Transverse colon (tissue), 4 donors: ENCODE results near the gene CLK1. TPM values are rescaled to one million over a fixed set of nuclear protein-coding genes. Genes with fewer than 3 reads are reported as not detected.
A peak's percentile ranks its signal among the peaks of the same experiment; 100 is the strongest.
"Not testable (repeated sequence)": the region's sequence is repeated elsewhere in the genome, so short reads cannot be mapped to it uniquely, and the experiment has no call there.

Experiments
- DNase-seq: peaks from one replicate; pipeline ENCODE4 v3.0.0-alpha.2; 2019
- H3K27ac ChIP-seq, 4 donors: fragments of 200-600 bp; sonication (generic); 2 replicates each; pipeline ENCODE4 v1.5.1; 2016 to 2018; ENCODE audit warnings: inconsistent platforms in 4 of 4
- H3K27me3 ChIP-seq: fragments of 200-600 bp; sonication (generic); 2 replicates; pipeline ENCODE4 v1.5.1; 2017; ENCODE audit warnings: inconsistent platforms
- H3K36me3 ChIP-seq, 4 donors: fragments of 200-600 bp; sonication (generic); 2 replicates each; pipeline ENCODE4 v1.5.1; 2017 to 2019; ENCODE audit warnings: inconsistent platforms in 4 of 4
- H3K4me1 ChIP-seq, 4 donors: fragments of 200-600 bp; sonication (generic); 2 replicates each; pipeline ENCODE4 v1.5.1; 2017 to 2020; ENCODE audit warnings: inconsistent platforms in 4 of 4
- H3K4me3 ChIP-seq, 4 donors: fragments of 200-600 bp; sonication (generic); 1 replicate in 1 of 4; 2 replicates in 3 of 4; pipeline versions ENCODE4 v1.5.1 to v1.6.1; 2017 to 2019; ENCODE audit warnings: inconsistent platforms in 4 of 4
- H3K9me3 ChIP-seq, 2 donors: fragments of 200-600 bp; sonication (generic); 2 replicates each; pipeline ENCODE4 v1.5.1; 2017 to 2019; ENCODE audit warnings: inconsistent platforms in 2 of 2
- CTCF ChIP-seq, 5 experiments: fragments of 200-600 bp in 3 of 5; fragments of 450-650 bp in 2 of 5; sonication (generic) in 3 of 5; IDR thresholded peaks; 1 replicate in 2 of 5; 2 replicates in 3 of 5; pipeline ENCODE4 v1.5.1; 2016 to 2017; ENCODE audit warnings: antibody characterized with exemption in 5 of 5, inconsistent platforms in 3 of 5, mild to moderate bottlenecking in 2 of 5, moderate library complexity in 1 of 5
- EP300 ChIP-seq: sonication (generic); formaldehyde crosslinking; IDR thresholded peaks from one replicate; pipeline ENCODE4 v1.6.1; 2017; ENCODE audit warnings: antibody characterized with exemption, low read depth
- POLR2A ChIP-seq: fragments of 450-650 bp; IDR thresholded peaks from one replicate; pipeline ENCODE4 v1.6.1; 2016; ENCODE audit warnings: antibody characterized with exemption, mild to moderate bottlenecking, moderate library complexity
- POLR2AphosphoS5 ChIP-seq, 3 donors: sonication (generic); formaldehyde crosslinking; IDR thresholded peaks; one replicate each; pipeline ENCODE4 v1.6.1; 2016; ENCODE audit warnings: antibody characterized with exemption in 3 of 3
- WGBS, 2 donors: methylation state at CpG; one replicate each; pipeline ENCODE4 v1.1.5; 2018; ENCODE audit warnings: low coverage in 1 of 2; 5-methylcytosine and 5-hydroxymethylcytosine counted together
- in situ Hi-C, 4 donors: fragments of 200-750 bp; cut with MboI; loops; one replicate each; pipeline versions ENCODE4 v1.15.0 to v1.15.1; 2017; ENCODE audit warnings: low sequenced_read_pairs in 3 of 4, low pct_ligation_motif_present in 1 of 4, low pct_unique_long_range_greater_than_20kb in 1 of 4
- intact Hi-C: fragments of 100-400 bp; cut with DNase I; formaldehyde crosslinking; loops from one replicate; pipeline ENCODE4 v1.15.1; 2023; ENCODE audit warnings: low total_unique reads
- total RNA-seq, 4 donors: library from RNA; depleted of rRNA; stranded (reverse); fragments of >200 nt; gene quantifications; one replicate each; pipeline ENCODE4 v1.1.0, GENCODE V29; 2016

The CLK1 gene
- total RNA-seq, 4 donors from 2014 or later, result 115 to 231 (median 127) TPM

DNA sequence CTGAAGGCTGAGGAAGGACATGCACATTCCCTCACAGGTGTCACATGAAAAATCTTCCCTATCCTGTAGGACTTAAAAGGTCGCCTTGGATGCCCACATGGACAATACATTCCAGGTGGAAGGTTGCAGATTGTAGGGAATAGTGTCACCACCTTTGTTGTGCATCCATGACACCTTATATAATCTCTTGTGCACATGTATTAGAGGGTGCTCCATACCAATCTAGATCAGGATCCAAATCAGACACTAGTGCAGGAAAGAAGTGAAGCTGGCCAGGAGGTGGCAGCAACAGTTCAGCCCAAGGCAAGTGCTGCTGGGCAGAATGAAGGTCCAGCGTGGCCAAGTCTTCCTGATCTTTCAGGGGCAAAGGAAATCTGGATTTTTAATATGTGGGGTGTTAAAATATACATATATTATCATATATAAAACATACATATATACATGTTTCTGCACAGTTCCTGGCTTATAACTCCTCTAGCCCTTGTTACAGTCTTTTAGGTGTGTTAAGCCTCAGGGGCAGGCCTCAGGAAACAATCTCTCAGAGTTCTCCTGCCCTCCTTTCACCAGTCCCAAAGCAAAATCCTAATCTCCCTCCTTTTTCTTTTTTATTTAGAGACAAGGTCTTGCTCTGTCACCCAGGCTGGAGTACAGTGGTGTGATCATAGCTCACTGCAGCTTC lies 41.3 kb upstream of the CLK1 start:
- Histone ChIP-seq H3K36me3 (peaks cover 0 to 27% (median 13%) of the 10 kb centered on the region in 4 donors), H3K4me1 (no peaks in the 10 kb centered on the region), H3K4me3 (no peak overlapping the region), H3K9me3 (no peaks in the 10 kb centered on the region), H3K27me3 (no peaks in the 10 kb centered on the region), H3K27ac (no peak overlapping the region)
- 0 to 45% methylated on average over 1 to 2 of the region's 2 CpGs for WGBS, 2 donors
- DNase-seq, result peak; percentile 82
- intact Hi-C loops, result loop anchor here (10.0 kb wide), 1 partner anchor 269 kb away; no protein-coding TSS in a partner anchor
- in situ Hi-C loops, result loop anchor here (10.0 to 25.0 kb wide), 5 partner anchors 157 to 482 kb away; partner anchors contain the start of genes HYCC2 (in 4 of the 4) and NDUFB3 (in 4 of the 4)
- TF ChIP-seq CTCF (IDR thresholded peaks at IDR 0.05) (peak; percentile 45 to 68 (median 60)), POLR2AphosphoS5 (IDR thresholded peaks at IDR 0.05) (no peak), POLR2A (no peak), EP300 (no peak)

DNA sequence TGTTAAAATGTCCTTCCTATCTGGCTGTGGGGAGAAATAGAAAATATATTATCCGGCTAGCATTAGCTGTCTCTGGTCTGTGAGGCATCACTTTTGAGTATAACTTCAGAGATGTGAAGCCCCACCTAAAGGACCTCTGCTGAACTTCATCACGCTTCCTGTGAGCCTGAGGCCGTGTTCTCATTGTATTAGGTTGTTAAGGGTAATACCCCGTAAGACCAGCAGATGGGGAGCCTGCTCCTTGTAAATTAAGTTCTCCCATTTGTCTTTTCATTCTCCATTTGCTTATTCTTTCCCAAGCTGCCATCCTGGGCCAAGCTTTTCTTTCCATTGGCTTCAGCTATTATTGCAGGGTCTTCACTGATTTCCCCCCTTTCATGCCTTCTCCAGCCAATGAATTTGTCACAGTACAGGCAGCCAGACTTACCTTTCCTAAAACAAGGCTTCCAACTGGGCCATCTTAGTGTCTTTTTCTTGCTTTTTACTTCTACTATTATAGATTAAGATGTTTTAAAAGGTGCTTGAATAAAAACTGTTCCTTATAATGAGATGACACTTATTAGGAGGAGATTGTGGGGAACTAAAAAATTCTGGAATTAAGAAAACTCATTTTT lies 37.1 kb upstream of the CLK1 start:
- WGBS, 2 donors, result 4 to 9% methylated on average over 4 of the region's 4 CpGs
- peak; percentile 67 for DNase-seq
- no peak overlapping the region for H3K27ac ChIP-seq
- no peaks in the 10 kb centered on the region for H3K27me3 ChIP-seq
- intact Hi-C loops (loop anchor here (10.0 kb wide), 1 partner anchor 273 kb away; no protein-coding TSS in a partner anchor), in situ Hi-C loops (loop anchor here (10.0 to 25.0 kb wide), 5 partner anchors 161 to 486 kb away; partner anchors contain the start of genes HYCC2 (in 4 of the 4) and NDUFB3 (in 4 of the 4))
- H3K9me3 ChIP-seq, result no peaks in the 10 kb centered on the region
- TF ChIP-seq POLR2AphosphoS5 (IDR thresholded peaks at IDR 0.05) (no peak), CTCF (IDR thresholded peaks at IDR 0.05) (peak; percentile 58 to 89 (median 80))
- no peaks in the 10 kb centered on the region for H3K4me1 ChIP-seq
- H3K4me3 ChIP-seq, result no peak overlapping the region
- peaks cover 0 to 49% (median 16%) of the 10 kb centered on the region in 4 donors for H3K36me3 ChIP-seq

DNA sequence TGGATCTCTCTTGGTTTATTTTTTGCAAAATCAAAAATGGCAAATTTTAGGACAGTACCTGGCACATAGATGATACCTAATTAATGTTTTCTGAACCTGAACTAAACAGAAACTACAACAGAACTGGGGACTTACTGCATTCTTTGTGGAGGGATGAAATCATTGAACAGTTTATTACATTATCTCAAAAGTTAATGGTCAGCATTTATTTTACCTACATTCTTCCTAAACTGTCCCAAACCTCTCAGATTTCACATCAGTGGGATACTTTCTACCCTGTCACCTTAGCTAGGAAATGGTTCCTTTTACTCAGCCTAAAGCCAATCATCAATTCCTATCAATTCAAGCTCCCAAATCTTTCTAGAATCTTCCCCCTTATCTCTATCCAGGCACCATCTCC lies 35.0 kb upstream of the CLK1 start:
- Histone ChIP-seq H3K36me3 (peaks cover 0 to 55% (median 19%) of the 10 kb centered on the region in 4 donors), H3K4me3 (no peak overlapping the region), H3K9me3 (no peaks in the 10 kb centered on the region), H3K27me3 (no peaks in the 10 kb centered on the region), H3K4me1 (no peaks in the 10 kb centered on the region), H3K27ac (no peak overlapping the region)
- intact Hi-C loops (no loop called here), in situ Hi-C loops (no loop called here)
- no peak for TF ChIP-seq POLR2A
- no peak for TF ChIP-seq POLR2AphosphoS5 (IDR thresholded peaks at IDR 0.05)
- TF ChIP-seq EP300, result no peak
- TF ChIP-seq CTCF (IDR thresholded peaks at IDR 0.05), result no peak
- no peak for DNase-seq

DNA sequence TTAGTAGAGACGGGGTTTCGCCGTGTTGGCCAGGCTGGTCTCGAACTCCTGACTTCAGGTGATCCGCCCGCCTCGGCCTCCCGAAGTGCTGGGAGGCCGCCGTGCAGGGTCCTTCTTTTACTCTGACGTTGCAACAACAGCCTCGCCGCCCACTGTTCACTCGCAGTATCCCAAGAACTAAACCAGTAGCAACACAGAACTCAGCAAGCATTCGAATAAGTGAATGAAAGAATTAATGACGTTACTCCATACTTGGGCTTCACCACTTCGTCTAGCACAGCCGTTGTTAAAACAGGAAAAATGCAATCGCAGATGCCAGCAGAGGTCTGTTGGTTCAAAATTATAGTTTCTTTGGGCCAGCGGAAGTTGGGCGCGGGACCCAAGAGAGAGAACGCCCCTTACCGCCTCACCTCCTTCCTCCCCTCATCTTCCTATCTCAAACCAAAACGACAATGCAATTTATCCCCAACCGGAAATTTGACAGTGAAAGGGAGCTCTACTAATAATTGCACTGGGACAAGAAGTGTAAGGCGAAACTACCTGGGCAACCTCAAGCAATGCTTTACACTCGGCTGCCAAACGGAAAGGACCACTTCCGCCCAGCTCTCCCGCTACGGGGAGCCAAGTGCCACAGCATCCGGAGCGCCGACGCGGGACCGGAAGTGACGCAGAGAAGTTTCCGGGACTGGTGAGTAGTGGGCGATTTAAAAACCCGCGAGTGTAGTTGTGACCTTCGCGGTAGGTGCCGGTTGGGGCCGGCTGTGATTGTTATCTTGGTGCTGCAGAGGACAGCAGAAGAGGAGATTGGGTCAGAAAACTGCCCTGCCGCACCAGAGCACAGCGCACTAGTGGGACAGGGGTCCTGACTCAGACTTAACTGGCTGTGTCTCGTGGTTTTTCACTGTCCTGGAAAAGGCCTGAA lies 24.5 kb upstream of the CLK1 start, which contains the start of the genes NIF3L1 and PPIL3:
Gene NIF3L1 (plus strand): TSS at position 668 of the 922 bp plus-strand sequence. CDS start 2,573 bp downstream, outside the sequence.
Gene PPIL3 (minus strand): TSS at position 374 of the 922 bp plus-strand sequence. CDS start 1,462 bp downstream, outside the sequence.
- H3K4me3 ChIP-seq, result peak within 1 kb of the TSS; percentile 51 to 73 (median 64)
- peak; percentile 79 to 81 (median 80) for TF ChIP-seq POLR2AphosphoS5 (IDR thresholded peaks at IDR 0.05)
- TF ChIP-seq CTCF (IDR thresholded peaks at IDR 0.05), result peak in 1 of 5 experiments; percentile 21
- TF ChIP-seq POLR2A, result peak; percentile 81
- no peak for TF ChIP-seq EP300
- peak within 1 kb of the TSS; percentile 94 to 98 (median 96) for H3K27ac ChIP-seq
- no peaks in the 10 kb centered on the region for H3K27me3 ChIP-seq
- WGBS, 2 donors, result 0% methylated on average over 4 to 50 of the region's 50 CpGs
- peaks cover 0 to 20% (median 3%) of the 10 kb centered on the region in 4 donors for H3K36me3 ChIP-seq
- intact Hi-C loops (loop anchor here (2.0 kb wide), 1 partner anchor 78 kb away; the partner anchor contains the start of gene BZW1), in situ Hi-C loops (no loop called here)
- H3K4me1 ChIP-seq, result peaks cover 8 to 24% (median 14%) of the 10 kb centered on the region in 4 donors
- H3K9me3 ChIP-seq, result no peaks in the 10 kb centered on the region
- peak; percentile 97 for DNase-seq

DNA sequence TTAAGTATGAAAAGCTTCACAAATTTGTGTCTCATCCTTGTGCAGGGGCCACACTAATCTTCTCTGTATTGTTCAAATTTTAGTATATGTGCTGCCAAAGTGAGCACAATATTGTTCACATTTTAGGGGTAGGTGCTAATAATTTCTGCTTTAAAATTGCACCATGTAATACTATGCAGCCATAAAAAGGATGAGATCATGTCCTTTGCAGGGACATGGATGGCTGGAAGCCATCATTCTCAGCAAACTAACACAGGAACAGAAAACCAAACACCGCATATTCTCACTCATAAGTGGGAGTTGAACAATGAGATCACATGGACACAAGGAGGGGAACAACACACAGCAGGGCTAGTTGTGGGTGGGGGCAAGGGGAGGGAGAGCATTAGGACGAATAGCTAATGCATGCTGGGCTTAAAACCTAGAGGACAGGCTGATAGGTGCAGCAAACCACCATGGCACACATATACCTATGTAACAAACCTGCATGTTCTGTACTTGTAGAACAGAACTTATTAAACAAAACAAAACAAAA lies 17.3 kb upstream of the CLK1 start:
- H3K9me3 ChIP-seq, in situ Hi-C loops, DNase-seq, H3K27me3 ChIP-seq, intact Hi-C loops, H3K4me1 ChIP-seq, H3K4me3 ChIP-seq, H3K27ac ChIP-seq: not testable (repeated sequence)
- peaks cover 0 to 63% (median 22%) of the 10 kb centered on the region in 4 donors for H3K36me3 ChIP-seq
- 85% methylated on average over 2 of the region's 2 CpGs; no CpG with 5 or more reads in 1 of the 2 donors for WGBS, 2 donors
